Erythroblast (primary cell): ENCODE measurements around the gene AMH.

Experiments used
- GATA1 ChIP-seq: IDR thresholded peaks from 2 replicates; pipeline ENCODE4 v1.6.1; 2011; ENCODE audit warnings: low read depth, mild to moderate bottlenecking, control low read depth, low read length, moderate library complexity
- POLR2A ChIP-seq: IDR thresholded peaks from 2 replicates; pipeline ENCODE4 v1.6.1; 2011; ENCODE audit warnings: mild to moderate bottlenecking, low read length

- TF ChIP-seq GATA1: no peak
- no peak for TF ChIP-seq POLR2A
Measured at GRCh38 chr19:2268861-2269243, 19.7 kb downstream of the AMH start.
